DMS 273 (cell line): ENCODE data around the gene SSH2.
"Not testable (repeated sequence)": the region's sequence is repeated elsewhere in the genome, so short reads cannot be mapped to it uniquely, and the experiment has no call there.

ENCODE experiments used
- DNase-seq: peaks from one replicate; lab custom pipeline; 2025; ENCODE audit not compliant: unreplicated experiment; lab: John Stamatoyannopoulos, UW

The SSH2 gene

DNA sequence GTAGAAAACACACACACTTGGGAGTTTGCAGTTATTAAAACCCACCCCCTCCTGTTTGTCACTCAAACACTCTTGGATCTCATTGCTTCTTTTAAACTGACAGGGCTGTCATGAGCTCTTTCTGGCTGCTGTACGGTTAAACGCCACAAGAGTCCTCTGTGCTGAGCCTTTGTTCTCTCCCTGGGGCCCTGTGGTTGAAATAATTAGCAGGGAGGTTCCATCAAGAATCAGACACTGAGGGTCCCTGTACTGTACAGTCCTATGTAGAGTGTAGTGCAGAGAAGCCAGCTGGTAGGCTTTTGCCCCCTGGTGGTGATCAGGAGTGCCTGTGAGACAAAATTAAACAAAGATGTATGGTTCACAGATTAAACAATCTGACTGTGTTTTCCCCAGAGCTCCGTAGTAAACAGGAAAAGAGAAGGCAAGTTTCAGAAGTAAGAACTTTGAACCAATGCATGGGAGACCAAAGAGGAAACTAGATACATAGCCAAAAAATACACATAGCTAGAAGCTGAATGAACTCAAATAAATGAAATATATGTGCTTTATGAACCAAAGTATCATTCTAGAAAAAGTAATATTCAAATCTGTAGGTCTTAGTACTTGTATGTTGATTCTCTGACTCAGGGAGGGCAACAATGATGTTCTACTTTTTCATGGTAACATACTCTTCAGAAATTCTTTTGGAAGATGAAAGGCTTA, 1.4 kb upstream of the SSH2 start:
- peak; percentile 92 for DNase-seq

DNA sequence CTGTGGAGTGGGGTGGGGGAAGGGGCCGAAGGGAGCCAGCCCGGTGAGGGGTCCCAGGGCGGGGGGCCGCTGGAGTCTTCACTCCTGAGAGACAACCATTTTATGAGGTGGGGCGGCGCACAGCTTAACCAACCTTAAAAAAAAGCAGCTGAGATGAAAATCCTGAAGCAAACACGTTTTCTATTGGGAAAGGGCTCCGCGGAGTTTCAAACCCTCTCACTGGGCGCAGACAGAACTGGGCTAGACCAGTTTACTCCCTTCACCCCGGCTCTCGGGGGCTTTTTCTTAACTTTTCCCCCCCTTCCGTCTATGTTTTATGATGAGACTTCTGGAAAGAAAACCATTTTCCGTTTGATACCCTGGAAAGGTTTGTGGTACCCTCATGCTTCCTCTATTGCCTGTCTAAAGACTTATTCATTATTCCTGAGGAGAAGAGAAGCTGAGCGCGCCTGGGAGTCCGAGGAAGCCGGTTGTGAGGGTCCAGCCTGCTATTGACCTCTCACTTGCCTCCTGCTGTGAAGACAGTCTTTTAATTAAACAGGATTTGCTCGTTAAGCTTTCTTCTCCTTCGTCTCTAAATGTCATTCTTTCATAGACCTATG, 482 bp upstream of the SSH2 start:
- DNase-seq = peak; percentile 82

DNA sequence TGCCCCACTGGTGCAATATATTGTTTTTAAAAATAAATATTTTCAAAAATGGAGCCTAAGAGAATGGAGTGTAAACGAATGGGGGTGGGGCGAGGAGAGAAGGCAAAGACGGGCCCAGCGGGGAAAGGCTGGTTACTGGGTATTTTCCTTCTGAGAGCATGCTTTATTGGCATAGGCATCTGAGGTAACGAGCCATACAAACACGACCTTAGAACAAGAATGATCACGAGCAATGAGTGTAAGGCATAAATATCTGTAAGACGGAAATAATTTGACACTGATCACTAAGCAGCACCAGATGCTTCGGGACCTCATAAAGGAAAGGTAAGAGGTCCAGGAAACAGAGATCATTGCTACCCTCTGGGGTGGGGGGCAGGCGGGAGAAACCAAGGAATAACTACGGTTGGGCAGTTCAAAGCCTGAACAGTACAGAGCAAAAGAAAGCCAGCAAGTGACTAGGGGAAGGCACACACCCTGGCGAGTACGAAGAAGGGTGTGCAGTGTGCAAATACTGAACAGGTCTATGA, 959 bp downstream of the SSH2 start:
- peak; percentile 81 for DNase-seq

DNA sequence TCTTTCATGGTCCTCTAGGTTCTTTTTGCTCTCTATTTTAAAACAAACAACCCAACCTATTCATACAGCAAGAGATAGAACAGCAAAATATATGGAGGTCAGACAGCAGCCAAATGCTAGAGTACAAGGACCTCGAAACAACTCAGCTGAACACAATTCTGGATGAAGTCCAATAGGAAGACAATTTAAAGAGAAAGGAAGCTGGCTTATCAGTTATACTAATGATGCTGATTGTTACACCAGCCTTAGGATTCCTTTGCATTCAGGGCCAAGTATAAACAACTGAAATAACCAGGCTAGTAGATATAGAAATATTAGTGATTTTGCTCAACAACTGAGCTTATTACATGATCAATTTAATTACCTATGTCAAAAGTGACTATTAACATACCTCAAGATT, 2.5 kb downstream of the SSH2 start:
- DNase-seq = no peak

DNA sequence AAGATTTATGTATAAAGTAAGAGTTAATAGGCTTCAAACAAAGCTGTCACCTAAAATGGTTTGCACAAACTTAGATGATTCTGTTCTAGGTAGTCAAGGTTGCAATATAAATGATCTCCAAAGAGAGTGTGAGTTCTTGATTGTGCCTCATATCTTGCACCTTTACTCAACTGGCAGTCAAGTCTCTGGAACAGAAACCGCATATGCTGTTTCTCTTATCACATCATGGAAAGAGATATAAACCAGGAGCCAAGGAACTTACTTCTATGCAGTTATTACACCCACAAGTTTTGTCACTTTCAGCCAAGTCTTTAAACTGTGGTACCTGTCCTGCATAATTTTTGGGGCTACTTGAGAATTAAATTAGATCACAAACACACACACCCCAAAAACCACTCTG, 5.2 kb downstream of the SSH2 start:
- no peak for DNase-seq

GRCh38 chr17:29918922-29919856, 10.8 kb downstream of the SSH2 start:
- DNase-seq = no peak

DNA sequence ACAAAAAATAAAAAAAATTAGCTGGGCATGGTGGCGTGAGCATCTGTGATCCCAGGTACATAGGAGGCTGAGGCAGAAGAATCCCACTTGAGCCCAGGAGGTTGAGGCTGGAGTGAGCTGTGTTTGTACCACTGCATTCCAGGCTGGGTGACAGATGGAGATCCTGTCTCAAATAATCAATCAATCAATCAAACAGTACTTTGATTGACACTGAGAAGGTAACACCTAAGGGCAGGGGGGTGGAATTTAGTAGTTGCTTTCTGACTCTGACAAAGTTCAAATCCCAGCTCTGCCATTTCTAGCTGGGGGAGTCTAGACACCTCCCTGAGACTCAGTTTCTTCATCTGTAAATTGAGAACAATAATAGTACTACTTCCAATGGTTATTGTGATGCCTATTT, 12.0 kb downstream of the SSH2 start:
- no peak for DNase-seq

- no peak for DNase-seq
These were observed 15.1 kb downstream of the SSH2 start for GRCh38 chr17:29914819-29915537.

DNA sequence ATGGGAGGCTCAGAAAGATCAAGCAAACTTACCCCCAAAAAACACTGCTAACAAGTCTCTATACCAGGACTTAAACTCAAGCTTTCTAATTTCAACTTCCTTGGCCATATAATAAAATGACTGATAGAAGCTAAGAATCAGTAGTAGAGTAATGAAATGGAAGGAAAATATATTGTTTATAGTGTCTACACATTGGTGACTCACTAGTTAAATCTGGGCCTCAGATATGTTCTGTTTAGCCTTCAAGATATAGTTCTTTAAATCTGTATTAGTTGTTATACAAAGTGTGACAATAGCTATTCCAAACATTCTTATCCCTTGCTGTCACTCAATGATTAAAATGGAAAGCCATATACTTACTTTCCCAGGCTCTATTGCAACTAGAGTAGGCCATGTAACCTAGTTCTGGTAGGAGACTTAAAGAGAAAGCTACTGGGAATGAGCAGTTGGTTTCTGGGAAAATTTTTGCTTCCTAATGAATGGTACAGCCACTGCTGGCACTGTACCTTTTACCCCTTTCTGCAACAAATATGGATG, 18.3 kb downstream of the SSH2 start:
- no peak for DNase-seq

- no peak for DNase-seq
These were observed 20.6 kb downstream of the SSH2 start for GRCh38 chr17:29909236-29910003.

DNA sequence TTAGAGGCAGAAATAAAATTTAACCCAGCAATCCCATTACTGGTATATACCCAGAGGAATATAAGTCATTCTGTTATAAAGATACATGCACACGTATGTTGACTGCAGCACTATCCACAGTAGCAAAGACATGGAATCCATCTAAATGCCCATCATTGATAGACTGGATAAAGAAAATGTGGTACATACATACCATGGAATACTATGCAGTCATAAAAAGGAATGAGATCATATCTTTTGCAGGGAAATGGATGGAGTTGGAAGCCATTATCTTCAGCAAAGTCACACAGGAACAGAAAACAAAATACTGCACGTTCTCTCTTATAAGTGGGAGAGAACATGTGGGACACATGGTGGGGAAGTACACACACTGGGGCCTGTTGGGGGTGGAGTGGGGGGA, 23.1 kb downstream of the SSH2 start:
- no peak for DNase-seq

- DNase-seq = no peak
These were observed 24.2 kb downstream of the SSH2 start for GRCh38 chr17:29905879-29906167.

DNA sequence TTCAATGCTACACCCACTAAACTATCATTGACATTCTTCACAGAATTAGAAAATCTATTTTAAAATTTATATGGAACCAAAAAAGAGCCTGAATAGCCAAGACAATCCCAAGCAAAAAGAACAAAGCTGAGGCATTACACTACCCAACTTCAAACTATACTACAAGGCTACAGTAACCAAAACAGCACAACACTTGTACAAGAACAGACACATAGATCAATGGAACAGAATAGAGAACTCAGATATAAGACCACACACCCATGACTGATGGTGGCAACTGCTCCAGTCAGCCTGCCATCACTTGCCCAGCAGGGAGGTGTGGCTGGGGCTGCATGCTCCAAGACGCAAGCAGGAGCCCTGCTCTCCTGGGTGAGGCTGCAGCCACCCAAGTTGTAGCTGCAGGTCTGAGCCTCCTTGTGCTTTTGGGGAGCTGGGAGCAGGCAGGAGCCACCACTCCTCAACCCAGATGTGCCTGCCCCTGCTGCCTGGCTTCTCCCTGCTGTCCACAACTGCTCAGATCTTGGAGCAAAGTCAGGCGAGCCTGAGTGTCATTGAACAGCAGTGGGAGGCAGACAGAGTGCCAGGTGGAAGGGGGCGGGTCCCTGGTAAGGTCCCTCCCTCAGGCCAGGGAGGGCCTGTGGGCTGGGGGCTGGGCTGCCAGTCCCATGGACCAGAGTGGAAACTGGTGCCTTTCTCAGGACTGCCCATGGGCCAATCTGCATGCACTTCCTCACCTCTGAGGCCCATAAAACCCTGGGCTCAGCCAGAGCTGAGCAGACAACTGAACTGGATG, 24.7 kb downstream of the SSH2 start:
- DNase-seq = no peak

DNA sequence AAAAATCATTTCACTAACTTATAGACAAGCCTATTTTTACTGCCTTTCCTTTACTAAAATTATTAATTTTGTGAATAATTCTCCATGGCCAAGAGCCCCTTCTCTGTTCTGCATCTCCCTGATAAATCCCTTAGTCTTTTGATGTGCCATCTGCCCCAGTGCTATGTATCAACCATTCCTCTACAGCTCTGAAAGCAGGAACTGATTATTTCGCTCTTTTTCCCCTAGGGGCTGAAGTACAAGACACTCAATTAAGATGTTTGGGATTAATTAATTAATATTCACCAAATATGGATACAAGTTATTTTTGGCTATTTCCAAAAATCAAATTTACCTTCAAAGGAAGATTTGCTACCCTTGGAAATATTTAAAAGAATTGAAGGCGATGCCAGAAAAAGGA, 26.6 kb downstream of the SSH2 start:
- peak; percentile 12 for DNase-seq

GRCh38 chr17:29897136-29897535, 32.9 kb downstream of the SSH2 start:
- DNase-seq = not testable (repeated sequence)

DNA sequence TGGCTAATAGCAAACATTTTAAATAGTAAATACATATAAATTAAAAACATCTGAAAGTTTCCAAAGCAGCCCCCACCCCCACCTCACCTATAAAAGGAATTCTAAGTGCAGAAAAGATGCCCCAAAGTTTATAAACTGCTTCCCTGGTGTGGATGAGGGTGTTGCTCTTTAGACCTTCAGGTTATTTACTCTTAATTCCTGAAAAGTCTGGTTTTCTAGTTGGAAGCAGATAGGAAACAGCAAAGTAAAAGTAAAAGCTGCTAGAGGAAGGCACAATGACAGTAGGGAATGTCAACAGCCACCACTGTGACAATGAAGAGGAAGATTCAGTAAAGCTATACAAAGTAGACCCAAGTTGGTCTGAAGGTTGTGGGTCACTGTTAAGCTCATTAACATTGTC, 37.8 kb downstream of the SSH2 start:
- DNase-seq = no peak

- DNase-seq = no peak
These were observed 38.9 kb downstream of the SSH2 start for GRCh38 chr17:29891131-29891530.

- DNase-seq = no peak
These were observed 44.9 kb downstream of the SSH2 start for GRCh38 chr17:29885031-29885640.

- no peak for DNase-seq
These were observed 46.5 kb downstream of the SSH2 start for GRCh38 chr17:29883497-29883896.
